Heart left ventricle (tissue), 13 donors: ENCODE measurements around the gene MAP3K20.

Source experiments
- CTCF ChIP-seq, 12 donors: fragments of 200-600 bp; sonication (generic) in 4 of 12; IDR thresholded peaks; one replicate each; pipeline versions ENCODE4 v1.5.0 to v1.8.0; 2018 to 2022; ENCODE audit warnings: antibody characterized with exemption in 12 of 12, mild to moderate bottlenecking in 5 of 12
- POLR2A ChIP-seq, 2 donors: fragments of 450-650 bp; IDR thresholded peaks; one replicate each; pipeline ENCODE4 v1.6.1; 2017; ENCODE audit warnings: antibody characterized with exemption in 2 of 2, mild to moderate bottlenecking in 2 of 2, moderate library complexity in 2 of 2
- donor health status: ischemic (EF 13 %, LVEDD 7.1; RV severe dilation, severe dysfunction).
- donor health status: DM: no; HTN: yes; CAD: no.
- donor health status: DM: no; HTN: no; CAD: no.
- donor health status: ischemic (EF 25% LVEDD 6.9; RV normal size, moderate dysfunction).
- donor health status: ischemic (EF 25% LVEDD 5.7; RV mildly dilated, moderate dysfunction).
- donor health status: ischemic (EF 35%, LVEDD 5.7; RV mildly dilated, moderate dysfunction).
- donor health status: nonischemic (EF 11% LVEDD 7.7; RV severe dilation, severe dysfunction).
- donor health status: DM: yes; HTN: yes; CAD: no.
- donor health status: PGD.
- donor health status: ischemic (EF 29% LVEDD 5.4; RV normal size, mild dysfunction).
- donor health status: nonischemic (EF 23%, LVEDD 6.1; RV moderate dilation, normal function).

GRCh38 chr2:173298536-173299097 is 223.0 kb downstream of the MAP3K20 start:
- TF ChIP-seq CTCF (IDR thresholded peaks at IDR 0.05) = no peak
- no peak for TF ChIP-seq POLR2A (IDR thresholded peaks at IDR 0.05)
